ENCODE results near the gene VAMP2. TPM values are rescaled to one million over a fixed set of nuclear protein-coding genes. Genes with fewer than 3 reads are reported as not detected.
A peak's percentile ranks its signal among the peaks of the same experiment; 100 is the strongest.

The VAMP2 gene
- total and polyA plus RNA-seq, 9 of the 15 experiments (the other 6 are each of a cell fraction or from before 2014, with no cell fraction given) = 2.3 to 31.8 (median 6.0) TPM

DNA sequence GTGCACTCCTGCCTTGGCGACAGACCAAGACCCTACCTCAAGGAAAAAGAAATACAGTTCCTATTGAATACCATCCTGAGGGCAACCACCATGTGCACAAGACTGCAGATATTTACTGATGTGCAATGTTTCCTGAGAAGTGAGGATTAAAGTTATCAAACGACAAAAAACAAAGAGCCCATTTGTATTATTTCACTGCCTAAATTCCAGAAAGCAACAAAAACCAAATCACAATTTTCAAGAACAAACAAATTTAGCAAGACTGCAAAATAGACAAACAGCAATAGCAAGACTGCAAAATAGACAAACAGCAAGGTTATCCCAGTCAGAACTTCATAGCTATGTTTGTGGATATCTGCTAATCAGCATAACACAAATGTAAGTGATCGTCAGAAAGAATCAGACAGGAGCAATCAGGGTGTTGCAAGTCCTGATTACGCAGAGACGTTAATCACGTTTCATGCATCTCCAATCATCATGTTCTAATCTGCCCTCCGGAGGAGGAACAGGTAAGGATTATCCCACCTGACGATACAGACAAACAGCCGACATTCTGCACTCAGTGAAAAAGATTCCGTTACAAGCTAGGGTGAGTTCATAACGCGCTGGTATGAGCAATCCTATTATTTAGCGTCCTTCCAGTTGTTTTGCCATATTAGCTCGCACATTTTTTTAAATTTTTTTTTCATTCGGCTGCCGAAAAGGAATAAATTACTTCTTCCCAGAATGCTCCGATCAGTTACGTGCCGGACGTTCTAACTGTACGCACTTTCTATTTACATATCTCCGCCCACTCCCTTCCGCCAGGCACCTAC lies 10.5 kb upstream of the VAMP2 start (continued):
- TF ChIP-seq NCOA6 (IDR thresholded peaks at IDR 0.05) (peak; percentile 71; the same call in 1 of the 2 replicates), GATAD2B (IDR thresholded peaks at IDR 0.05; ENCODE audit: borderline replicate concordance) (peak; percentile 99), ZNF347 (CRISPR knock-in tag; IDR thresholded peaks at IDR 0.05; ENCODE audit: low read depth) (peak; percentile 92; the same call in 1 of the 2 replicates), MAFF (IDR thresholded peaks at IDR 0.05; ENCODE audit: low read length) (peak; percentile 78), NCOA1 (IDR thresholded peaks at IDR 0.05; ENCODE audit: low read depth) (peak; percentile 84), CHD1 (IDR thresholded peaks at IDR 0.05; ENCODE audit: low read length) (no peak), TAF7 (tag; IDR thresholded peaks at IDR 0.05) (no peak), ZNF253 (CRISPR knock-in tag; conservative IDR thresholded peaks at IDR 0.05) (peak; percentile 93), IRF2 (CRISPR knock-in tag; IDR thresholded peaks at IDR 0.05) (no peak), CBFB (CRISPR knock-in tag; IDR thresholded peaks at IDR 0.05) (no peak), TEAD1 (CRISPR knock-in tag; IDR thresholded peaks at IDR 0.05) (peak; percentile 91 to 92), CCAR2 (IDR thresholded peaks at IDR 0.05; ENCODE audit: low read depth, low read length) (no peak), SIN3B (IDR thresholded peaks at IDR 0.05; ENCODE audit: low read depth) (no peak), YBX1 (IDR thresholded peaks at IDR 0.05) (no peak), ARNT (IDR thresholded peaks at IDR 0.05) (peak; percentile 95 to 98), ETV1 (tag; conservative IDR thresholded peaks at IDR 0.05; ENCODE audit: low read depth) (peak; percentile 64), U2AF1 (optimal IDR thresholded peaks at IDR 0.05; ENCODE audit: low read depth, low read length) (peak; percentile 75), HNRNPUL1 (IDR thresholded peaks at IDR 0.05; ENCODE audit: low read length) (peak; percentile 94; the same call in 1 of the 2 replicates)
- TF ChIP-seq, protein P1, sequence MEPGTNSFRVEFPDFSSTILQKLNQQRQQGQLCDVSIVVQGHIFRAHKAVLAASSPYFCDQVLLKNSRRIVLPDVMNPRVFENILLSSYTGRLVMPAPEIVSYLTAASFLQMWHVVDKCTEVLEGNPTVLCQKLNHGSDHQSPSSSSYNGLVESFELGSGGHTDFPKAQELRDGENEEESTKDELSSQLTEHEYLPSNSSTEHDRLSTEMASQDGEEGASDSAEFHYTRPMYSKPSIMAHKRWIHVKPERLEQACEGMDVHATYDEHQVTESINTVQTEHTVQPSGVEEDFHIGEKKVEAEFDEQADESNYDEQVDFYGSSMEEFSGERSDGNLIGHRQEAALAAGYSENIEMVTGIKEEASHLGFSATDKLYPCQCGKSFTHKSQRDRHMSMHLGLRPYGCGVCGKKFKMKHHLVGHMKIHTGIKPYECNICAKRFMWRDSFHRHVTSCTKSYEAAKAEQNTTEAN (CRISPR knock-in tag; IDR thresholded peaks at IDR 0.05) = no peak
- TF ChIP-seq, protein P2, sequence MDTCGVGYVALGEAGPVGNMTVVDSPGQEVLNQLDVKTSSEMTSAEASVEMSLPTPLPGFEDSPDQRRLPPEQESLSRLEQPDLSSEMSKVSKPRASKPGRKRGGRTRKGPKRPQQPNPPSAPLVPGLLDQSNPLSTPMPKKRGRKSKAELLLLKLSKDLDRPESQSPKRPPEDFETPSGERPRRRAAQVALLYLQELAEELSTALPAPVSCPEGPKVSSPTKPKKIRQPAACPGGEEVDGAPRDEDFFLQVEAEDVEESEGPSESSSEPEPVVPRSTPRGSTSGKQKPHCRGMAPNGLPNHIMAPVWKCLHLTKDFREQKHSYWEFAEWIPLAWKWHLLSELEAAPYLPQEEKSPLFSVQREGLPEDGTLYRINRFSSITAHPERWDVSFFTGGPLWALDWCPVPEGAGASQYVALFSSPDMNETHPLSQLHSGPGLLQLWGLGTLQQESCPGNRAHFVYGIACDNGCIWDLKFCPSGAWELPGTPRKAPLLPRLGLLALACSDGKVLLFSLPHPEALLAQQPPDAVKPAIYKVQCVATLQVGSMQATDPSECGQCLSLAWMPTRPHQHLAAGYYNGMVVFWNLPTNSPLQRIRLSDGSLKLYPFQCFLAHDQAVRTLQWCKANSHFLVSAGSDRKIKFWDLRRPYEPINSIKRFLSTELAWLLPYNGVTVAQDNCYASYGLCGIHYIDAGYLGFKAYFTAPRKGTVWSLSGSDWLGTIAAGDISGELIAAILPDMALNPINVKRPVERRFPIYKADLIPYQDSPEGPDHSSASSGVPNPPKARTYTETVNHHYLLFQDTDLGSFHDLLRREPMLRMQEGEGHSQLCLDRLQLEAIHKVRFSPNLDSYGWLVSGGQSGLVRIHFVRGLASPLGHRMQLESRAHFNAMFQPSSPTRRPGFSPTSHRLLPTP (IDR thresholded peaks at IDR 0.05; ENCODE audit: borderline replicate concordance, extremely low read depth, insufficient read length) = no peak
- TF ChIP-seq, protein P3, sequence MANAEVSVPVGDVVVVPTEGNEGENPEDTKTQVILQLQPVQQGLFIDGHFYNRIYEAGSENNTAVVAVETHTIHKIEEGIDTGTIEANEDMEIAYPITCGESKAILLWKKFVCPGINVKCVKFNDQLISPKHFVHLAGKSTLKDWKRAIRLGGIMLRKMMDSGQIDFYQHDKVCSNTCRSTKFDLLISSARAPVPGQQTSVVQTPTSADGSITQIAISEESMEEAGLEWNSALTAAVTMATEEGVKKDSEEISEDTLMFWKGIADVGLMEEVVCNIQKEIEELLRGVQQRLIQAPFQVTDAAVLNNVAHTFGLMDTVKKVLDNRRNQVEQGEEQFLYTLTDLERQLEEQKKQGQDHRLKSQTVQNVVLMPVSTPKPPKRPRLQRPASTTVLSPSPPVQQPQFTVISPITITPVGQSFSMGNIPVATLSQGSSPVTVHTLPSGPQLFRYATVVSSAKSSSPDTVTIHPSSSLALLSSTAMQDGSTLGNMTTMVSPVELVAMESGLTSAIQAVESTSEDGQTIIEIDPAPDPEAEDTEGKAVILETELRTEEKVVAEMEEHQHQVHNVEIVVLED (CRISPR knock-in tag; IDR thresholded peaks at IDR 0.05) = peak; percentile 86
- TF ChIP-seq, protein P4, sequence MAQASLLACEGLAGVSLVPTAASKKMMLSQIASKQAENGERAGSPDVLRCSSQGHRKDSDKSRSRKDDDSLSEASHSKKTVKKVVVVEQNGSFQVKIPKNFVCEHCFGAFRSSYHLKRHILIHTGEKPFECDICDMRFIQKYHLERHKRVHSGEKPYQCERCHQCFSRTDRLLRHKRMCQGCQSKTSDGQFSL (CRISPR knock-in tag; IDR thresholded peaks at IDR 0.05) = no peak; the same call in 1 of the 2 replicates
- TF ChIP-seq, protein P4 (tag; IDR thresholded peaks at IDR 0.05) = no peak
